ENCODE data around the gene DKK1. TPM values are rescaled to one million over a fixed set of nuclear protein-coding genes. Genes with fewer than 3 reads are reported as not detected.
A peak's percentile ranks its signal among the peaks of the same experiment; 100 is the strongest.
"Not testable (repeated sequence)": the region's sequence is repeated elsewhere in the genome, so short reads cannot be mapped to it uniquely, and the experiment has no call there.

DKK1 gene
- total and polyA plus RNA-seq, 2 of the 13 experiments (the other 11 are each of a cell fraction or from before 2014, with no cell fraction given) = 123 to 262 TPM

DNA sequence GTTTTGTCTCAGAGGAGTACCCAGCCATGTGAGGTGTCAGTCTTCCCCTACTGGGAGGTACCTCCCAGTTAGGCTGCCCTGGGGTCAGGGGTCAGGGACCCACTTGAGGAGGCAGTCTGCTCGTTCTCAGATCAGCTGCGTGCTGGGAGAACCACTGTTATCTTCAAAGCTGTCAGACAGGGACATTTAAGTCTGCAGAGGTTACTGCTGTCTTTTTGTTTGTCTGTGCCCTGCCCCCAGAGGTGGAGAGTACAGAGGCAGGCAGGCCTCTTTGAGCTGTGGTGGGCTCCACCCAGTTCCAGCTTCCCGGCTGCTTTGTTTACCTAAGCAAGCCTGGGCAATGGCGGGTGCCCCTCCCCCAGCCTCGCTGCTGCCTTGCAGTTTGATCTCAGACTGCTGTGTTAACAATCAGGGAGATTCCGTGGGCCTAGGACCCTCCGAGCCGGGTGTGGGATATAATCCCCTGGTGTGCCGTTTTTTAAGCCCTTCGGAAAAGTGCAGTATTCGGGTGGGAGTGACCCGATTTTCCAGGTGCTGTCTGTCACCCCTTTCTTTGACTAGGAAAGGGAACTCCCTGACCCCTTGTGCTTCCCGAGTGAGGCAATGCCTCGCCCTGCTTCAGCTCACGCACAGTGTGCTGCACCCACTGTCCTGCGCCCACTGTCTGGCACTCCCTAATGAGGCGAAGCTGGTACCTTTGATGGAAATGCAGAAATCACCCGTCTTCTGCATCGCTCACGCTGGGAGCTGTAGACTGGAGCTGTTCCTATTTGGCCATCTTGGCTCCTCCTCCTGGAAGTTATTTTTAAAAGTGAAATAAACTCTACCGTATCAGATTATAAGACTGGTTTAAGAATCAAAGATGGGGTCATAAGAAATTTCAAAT, 51.7 kb downstream of the DKK1 start (continued):
- TF ChIP-seq, protein P1, sequence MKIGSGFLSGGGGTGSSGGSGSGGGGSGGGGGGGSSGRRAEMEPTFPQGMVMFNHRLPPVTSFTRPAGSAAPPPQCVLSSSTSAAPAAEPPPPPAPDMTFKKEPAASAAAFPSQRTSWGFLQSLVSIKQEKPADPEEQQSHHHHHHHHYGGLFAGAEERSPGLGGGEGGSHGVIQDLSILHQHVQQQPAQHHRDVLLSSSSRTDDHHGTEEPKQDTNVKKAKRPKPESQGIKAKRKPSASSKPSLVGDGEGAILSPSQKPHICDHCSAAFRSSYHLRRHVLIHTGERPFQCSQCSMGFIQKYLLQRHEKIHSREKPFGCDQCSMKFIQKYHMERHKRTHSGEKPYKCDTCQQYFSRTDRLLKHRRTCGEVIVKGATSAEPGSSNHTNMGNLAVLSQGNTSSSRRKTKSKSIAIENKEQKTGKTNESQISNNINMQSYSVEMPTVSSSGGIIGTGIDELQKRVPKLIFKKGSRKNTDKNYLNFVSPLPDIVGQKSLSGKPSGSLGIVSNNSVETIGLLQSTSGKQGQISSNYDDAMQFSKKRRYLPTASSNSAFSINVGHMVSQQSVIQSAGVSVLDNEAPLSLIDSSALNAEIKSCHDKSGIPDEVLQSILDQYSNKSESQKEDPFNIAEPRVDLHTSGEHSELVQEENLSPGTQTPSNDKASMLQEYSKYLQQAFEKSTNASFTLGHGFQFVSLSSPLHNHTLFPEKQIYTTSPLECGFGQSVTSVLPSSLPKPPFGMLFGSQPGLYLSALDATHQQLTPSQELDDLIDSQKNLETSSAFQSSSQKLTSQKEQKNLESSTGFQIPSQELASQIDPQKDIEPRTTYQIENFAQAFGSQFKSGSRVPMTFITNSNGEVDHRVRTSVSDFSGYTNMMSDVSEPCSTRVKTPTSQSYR (CRISPR knock-in tag; IDR thresholded peaks at IDR 0.05; ENCODE audit: borderline replicate concordance) = peak; percentile 98
- TF ChIP-seq SNAI1 (CRISPR knock-in tag; IDR thresholded peaks at IDR 0.05; ENCODE audit: borderline replicate concordance) (peak; percentile 57; the same call in 1 of the 2 replicates), GATAD2A (CRISPR knock-in tag; IDR thresholded peaks at IDR 0.05) (peak; percentile 86), THAP11 (CRISPR knock-in tag; IDR thresholded peaks at IDR 0.05) (peak; percentile 63), REPIN1 (CRISPR knock-in tag; IDR thresholded peaks at IDR 0.05; ENCODE audit: borderline replicate concordance, low read depth) (peak; percentile 51; the same call in 1 of the 2 replicates), RCOR2 (CRISPR knock-in tag; IDR thresholded peaks at IDR 0.05) (peak; percentile 50; the same call in 1 of the 2 replicates), FOXA1 (IDR thresholded peaks at IDR 0.05) (peak; percentile 48; the same call in 1 of the 2 replicates), FOXA1 (CRISPR knock-in tag; IDR thresholded peaks at IDR 0.05) (peak; percentile 97), DPF2 (CRISPR knock-in tag; IDR thresholded peaks at IDR 0.05; ENCODE audit: borderline replicate concordance, low read depth) (peak; percentile 70), ZNF367 (CRISPR knock-in tag; IDR thresholded peaks at IDR 0.05; ENCODE audit: borderline replicate concordance) (peak; percentile 62; the same call in 1 of the 2 replicates), FOSL1 (CRISPR knock-in tag; IDR thresholded peaks at IDR 0.05; ENCODE audit: borderline replicate concordance) (peak; percentile 41; the same call in 1 of the 2 replicates), ONECUT2 (CRISPR knock-in tag; IDR thresholded peaks at IDR 0.05) (peak; percentile 57), SALL2 (CRISPR knock-in tag; IDR thresholded peaks at IDR 0.05) (0 out of 2 replicates have a peak, but pooled peaks have one; percentile 78), HNF4G (IDR thresholded peaks at IDR 0.05; ENCODE audit: borderline replicate concordance, low read depth, low read length) (peak; percentile 18; the same call in 1 of the 2 replicates), KDM3A (CRISPR knock-in tag; IDR thresholded peaks at IDR 0.05; ENCODE audit: low read depth) (peak; percentile 84; the same call in 1 of the 2 replicates), ZMYM3 (CRISPR knock-in tag; IDR thresholded peaks at IDR 0.05) (0 out of 2 replicates have a peak, but pooled peaks have one; percentile 72), TOPORS (CRISPR knock-in tag; IDR thresholded peaks at IDR 0.05) (0 out of 2 replicates have a peak, but pooled peaks have one; percentile 39), KAT7 (CRISPR knock-in tag; IDR thresholded peaks at IDR 0.05; ENCODE audit: borderline replicate concordance) (peak; percentile 69; the same call in 1 of the 2 replicates), YEATS4 (CRISPR knock-in tag; IDR thresholded peaks at IDR 0.05; ENCODE audit: borderline replicate concordance) (peak; percentile 79)
- TF ChIP-seq, protein P2, sequence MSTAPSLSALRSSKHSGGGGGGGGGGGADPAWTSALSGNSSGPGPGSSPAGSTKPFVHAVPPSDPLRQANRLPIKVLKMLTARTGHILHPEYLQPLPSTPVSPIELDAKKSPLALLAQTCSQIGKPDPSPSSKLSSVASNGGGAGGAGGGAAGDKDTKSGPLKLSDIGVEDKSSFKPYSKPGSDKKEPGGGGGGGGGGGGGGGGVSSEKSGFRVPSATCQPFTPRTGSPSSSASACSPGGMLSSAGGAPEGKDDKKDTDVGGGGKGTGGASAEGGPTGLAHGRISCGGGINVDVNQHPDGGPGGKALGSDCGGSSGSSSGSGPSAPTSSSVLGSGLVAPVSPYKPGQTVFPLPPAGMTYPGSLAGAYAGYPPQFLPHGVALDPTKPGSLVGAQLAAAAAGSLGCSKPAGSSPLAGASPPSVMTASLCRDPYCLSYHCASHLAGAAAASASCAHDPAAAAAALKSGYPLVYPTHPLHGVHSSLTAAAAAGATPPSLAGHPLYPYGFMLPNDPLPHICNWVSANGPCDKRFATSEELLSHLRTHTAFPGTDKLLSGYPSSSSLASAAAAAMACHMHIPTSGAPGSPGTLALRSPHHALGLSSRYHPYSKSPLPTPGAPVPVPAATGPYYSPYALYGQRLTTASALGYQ (CRISPR knock-in tag; IDR thresholded peaks at IDR 0.05) = peak; percentile 85
- TF ChIP-seq HNF4G (CRISPR knock-in tag; IDR thresholded peaks at IDR 0.05; ENCODE audit: borderline replicate concordance, low read depth) = not testable (repeated sequence)
- TF ChIP-seq, protein P3, sequence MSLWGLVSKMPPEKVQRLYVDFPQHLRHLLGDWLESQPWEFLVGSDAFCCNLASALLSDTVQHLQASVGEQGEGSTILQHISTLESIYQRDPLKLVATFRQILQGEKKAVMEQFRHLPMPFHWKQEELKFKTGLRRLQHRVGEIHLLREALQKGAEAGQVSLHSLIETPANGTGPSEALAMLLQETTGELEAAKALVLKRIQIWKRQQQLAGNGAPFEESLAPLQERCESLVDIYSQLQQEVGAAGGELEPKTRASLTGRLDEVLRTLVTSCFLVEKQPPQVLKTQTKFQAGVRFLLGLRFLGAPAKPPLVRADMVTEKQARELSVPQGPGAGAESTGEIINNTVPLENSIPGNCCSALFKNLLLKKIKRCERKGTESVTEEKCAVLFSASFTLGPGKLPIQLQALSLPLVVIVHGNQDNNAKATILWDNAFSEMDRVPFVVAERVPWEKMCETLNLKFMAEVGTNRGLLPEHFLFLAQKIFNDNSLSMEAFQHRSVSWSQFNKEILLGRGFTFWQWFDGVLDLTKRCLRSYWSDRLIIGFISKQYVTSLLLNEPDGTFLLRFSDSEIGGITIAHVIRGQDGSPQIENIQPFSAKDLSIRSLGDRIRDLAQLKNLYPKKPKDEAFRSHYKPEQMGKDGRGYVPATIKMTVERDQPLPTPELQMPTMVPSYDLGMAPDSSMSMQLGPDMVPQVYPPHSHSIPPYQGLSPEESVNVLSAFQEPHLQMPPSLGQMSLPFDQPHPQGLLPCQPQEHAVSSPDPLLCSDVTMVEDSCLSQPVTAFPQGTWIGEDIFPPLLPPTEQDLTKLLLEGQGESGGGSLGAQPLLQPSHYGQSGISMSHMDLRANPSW (CRISPR knock-in tag; IDR thresholded peaks at IDR 0.05; ENCODE audit: borderline replicate concordance) = peak; percentile 58; the same call in 1 of the 2 replicates

Data from HepG2 (cell line).